IMR-90 (cell line): ENCODE results near the gene RPS27L.

ENCODE experiments used
- MAZ ChIP-seq: IDR thresholded peaks from 2 replicates; pipeline ENCODE4 v1.6.1; 2012; ENCODE audit warnings: low read depth, mild to moderate bottlenecking, low read length, improper control_type of control experiment, moderate library complexity, borderline replicate concordance
- RCOR1 ChIP-seq: IDR thresholded peaks from 2 replicates; pipeline ENCODE4 v1.6.1; 2012; ENCODE audit warnings: mild to moderate bottlenecking, low read length, improper control_type of control experiment; ENCODE audit not compliant: insufficient replicate concordance
- TF ChIP-seq, protein P1 (sequence below): conservative IDR thresholded peaks from 2 replicates; pipeline ENCODE4 v1.5.1; 2012; ENCODE audit warnings: mild to moderate bottlenecking, low read depth, low read length, improper control_type of control experiment

DNA sequence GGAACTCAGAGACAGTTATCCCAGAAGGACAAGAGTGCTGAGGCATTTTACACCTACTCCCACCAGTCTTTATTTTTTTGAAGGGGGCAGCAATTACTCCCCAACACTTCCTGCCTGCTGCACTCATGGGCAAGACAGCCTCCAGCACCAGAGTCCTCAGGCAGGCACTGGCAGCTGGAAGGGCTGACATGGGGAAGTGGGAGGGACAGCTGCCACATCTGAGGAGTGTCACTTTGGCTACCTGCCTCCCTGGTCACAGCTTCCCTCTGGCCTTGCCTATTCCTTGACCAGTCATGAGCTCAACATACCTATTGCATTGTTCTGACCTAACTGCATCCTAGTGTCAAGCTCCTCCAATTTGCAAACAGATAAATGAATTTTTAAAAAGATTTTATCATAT is 45.8 kb downstream of the RPS27L start:
- TF ChIP-seq, protein P1, sequence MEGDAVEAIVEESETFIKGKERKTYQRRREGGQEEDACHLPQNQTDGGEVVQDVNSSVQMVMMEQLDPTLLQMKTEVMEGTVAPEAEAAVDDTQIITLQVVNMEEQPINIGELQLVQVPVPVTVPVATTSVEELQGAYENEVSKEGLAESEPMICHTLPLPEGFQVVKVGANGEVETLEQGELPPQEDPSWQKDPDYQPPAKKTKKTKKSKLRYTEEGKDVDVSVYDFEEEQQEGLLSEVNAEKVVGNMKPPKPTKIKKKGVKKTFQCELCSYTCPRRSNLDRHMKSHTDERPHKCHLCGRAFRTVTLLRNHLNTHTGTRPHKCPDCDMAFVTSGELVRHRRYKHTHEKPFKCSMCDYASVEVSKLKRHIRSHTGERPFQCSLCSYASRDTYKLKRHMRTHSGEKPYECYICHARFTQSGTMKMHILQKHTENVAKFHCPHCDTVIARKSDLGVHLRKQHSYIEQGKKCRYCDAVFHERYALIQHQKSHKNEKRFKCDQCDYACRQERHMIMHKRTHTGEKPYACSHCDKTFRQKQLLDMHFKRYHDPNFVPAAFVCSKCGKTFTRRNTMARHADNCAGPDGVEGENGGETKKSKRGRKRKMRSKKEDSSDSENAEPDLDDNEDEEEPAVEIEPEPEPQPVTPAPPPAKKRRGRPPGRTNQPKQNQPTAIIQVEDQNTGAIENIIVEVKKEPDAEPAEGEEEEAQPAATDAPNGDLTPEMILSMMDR = no peak
- TF ChIP-seq MAZ (no peak), RCOR1 (no peak)
